AG08396 (cell line): ENCODE measurements around the gene ST8SIA2.

Source experiments
- DNase-seq: peaks from one replicate; pipeline ENCODE4 v3.0.0; 2012; ENCODE audit warnings: low spot score, mixed read lengths

The ST8SIA2 gene, protein sequence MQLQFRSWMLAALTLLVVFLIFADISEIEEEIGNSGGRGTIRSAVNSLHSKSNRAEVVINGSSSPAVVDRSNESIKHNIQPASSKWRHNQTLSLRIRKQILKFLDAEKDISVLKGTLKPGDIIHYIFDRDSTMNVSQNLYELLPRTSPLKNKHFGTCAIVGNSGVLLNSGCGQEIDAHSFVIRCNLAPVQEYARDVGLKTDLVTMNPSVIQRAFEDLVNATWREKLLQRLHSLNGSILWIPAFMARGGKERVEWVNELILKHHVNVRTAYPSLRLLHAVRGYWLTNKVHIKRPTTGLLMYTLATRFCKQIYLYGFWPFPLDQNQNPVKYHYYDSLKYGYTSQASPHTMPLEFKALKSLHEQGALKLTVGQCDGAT

DNA sequence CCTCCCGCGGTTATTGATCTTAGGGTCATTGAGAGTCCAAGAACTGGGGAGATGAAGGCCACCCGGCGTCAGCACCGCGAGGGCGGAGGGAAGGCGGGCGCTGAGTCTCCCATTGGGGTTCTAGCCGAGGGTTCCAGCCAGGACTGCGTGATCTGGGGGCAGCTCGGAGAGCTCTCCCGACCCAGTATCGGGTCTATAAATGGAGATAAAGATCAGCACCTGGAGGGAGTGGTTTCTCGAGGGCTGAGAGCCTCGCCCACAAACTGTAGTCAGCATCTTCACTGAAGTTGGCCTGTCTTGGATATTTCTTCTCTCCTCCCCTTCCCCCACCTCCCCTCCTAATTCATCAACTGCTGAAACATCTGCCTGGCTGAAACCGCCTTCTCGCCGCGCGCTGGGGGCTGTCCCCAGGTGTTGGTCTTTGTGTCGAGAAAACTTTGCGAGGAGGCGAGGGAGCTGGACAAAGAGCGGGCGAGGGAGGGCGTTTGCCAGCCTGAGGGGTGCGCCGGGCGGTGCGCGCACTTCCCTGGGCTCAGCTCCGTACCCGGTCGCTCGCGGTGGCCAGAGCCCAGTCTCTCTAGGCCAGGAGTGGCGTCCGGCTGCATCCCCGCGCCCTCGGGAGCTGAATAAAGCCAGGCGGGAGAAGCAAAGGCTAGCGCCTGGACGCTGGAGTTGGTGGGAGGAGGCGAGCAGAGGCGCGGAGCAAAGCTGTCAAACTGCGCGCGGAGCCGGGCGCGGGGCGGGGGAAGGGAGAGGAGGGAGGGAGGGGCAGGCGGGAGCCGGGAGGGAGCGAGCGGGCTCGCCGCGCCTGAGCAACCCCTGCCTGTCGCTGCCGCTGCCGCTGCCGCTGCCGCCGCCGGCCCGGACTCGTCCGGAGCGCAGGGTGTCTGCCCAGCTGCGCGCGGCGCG is at the start of gene ST8SIA2:
TSS of gene ST8SIA2 (plus strand) at position 811 of the 909 bp plus-strand sequence. CDS start 184 bp downstream, outside the sequence.
- DNase-seq = no peak

DNA sequence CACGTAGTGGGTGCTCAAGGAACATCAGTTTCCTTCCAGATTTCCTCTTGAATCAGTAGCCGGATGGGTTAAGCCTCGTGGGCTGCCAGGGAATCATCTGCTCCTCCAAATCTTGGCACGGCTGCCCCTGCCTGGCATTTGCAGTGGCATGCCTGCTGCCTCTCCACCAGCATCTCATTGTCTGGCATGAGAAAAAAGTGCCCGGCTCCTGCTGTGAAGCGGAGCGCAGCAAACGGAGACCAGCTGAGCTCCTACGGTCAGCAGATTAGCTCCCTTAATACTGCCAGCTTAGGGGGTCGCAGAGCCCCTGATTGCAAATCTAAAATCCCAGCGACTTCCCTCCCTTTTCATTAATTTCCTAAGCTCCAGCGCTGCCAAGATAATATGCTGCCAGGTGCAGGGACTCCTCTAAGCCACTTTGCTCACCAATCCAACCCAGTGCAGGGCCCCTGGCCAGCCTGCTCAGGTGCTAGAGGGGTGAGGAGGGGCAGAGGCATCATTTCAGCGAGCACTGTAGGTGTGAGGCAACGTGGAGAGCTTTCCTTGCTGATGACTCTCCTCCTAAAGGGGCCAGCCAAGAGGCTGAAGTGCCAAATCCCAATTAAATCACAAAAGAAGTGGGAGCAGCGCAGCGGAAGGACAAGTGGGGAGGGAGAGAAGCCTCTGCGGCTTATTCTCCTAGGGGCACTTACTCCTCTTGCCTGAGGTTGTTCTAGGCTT is 49.6 kb upstream of the ST8SIA2 start:
- no peak for DNase-seq

DNA sequence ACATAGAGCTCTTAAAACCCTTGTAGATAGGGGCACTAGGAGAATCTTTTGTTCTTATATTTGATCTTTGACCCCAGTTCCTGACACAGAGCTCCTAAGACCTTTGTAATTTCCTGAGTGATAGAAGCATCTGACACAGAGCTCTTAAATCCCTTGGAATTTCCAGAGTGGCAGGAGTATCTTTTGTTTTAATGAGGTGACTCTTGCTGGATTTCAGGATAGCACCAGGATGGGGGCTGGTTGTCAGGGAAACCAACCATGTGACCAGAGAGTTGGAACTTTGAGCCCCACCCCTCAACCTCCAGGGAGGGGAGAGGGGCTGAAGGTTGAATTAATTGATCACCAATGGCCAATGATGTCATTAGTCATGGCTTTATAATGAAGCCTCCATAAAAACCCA is 47.6 kb upstream of the ST8SIA2 start:
- no peak for DNase-seq

DNA sequence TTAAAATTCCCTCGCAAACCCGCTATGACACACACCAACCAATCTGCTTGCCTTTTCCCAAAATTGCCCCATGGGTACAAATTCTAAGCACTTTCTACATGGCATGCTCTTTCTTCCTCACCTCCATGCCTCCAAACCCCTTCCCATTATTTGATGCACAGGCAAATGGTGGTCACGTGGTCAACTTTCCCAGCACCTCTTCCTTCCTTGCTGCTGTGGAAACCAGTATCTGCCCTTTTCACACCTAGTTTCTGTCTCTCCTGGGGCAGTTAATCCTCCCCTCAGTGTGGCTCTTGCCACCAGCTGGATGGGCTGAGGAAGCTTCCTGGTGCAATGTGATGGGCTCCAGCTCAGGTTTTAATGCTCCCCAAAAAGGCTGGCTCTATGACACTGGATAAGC is 38.4 kb upstream of the ST8SIA2 start:
- DNase-seq = no peak

DNA sequence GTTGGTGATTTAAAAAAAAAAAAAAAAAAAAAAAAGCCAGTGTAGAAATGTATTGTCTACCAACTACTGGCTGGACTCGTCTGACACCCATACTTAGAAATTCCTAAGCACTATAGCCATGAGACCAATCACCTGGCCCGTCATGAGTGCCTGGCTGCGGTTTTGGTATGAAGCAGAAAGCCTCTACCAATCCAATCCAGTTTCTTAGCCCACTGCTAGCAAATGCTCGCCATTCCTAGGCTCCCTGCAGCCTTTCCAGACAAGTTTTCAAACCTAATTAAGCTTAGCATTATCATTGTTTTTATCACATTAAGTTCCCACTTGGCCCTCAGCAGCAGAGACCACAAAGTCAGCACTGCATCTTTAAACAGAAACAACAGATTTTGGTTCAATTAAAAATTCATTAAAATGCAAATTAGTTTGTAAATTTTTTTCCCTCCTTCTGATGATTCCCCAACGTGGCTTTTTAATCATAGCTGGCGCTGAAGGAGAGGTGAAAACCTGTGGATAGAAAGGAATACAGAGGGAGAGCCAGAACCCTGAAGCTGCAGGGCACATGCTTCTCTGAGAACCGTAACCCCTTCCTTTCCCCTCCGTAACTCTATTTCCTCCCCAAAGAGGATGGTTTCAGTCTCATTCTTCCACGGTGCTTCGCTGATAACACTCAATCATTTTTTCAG is 32.2 kb upstream of the ST8SIA2 start:
- no peak for DNase-seq

DNA sequence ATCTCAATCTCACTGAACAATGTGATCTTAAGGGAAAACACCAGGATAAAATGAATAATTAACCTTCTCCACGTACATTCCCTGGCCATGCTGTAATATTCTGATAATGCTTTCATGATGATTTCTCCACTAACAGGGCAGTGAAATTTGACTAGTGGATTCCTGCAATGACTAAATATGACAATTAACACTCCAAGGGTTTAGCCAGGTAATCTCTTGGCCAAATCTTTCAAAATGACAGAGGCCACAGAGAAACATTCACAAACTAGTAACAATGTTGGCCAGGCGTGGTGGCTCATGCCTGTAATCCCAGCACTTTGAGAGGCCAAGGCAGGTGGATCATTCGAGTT is 31.7 kb upstream of the ST8SIA2 start:
- no peak for DNase-seq

DNA sequence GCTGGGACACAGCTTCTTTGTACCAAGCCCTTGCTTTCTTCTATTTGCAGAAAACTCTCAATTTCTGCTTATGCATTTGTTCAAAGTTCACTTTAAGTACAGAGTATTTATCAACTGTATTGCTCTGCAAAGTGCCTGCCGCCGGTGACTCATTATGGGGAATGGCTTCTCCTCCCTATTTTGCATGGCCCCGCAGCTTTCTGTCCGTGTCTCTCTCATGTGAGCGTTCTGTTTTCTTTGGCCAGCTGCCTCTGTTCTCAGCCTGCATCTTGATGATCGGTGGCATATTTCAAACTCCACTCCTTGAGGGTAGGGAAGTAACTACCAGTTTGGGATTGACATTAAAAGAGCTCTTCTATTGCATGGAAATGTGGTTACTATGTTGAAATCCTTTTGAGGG is 28.6 kb upstream of the ST8SIA2 start:
- no peak for DNase-seq

DNA sequence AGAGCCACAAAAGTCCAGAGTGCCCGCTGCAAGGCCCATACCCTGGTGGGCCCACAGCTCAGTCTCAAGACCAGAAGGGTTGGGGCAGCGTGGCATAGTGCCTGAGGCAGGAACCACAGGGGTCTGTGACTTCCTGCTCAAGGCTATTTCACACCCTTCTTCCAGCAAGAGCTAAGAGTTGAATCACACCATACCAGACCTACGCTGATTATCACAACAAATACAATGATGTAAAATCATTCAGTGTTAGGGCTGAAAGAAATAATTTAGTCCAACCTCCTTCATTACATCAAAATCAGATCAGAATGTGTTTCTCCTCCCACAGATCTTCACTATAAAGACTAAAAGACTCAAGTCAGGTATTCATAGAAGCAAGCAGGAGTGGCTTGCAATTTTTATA is 27.8 kb upstream of the ST8SIA2 start:
- DNase-seq = no peak

DNA sequence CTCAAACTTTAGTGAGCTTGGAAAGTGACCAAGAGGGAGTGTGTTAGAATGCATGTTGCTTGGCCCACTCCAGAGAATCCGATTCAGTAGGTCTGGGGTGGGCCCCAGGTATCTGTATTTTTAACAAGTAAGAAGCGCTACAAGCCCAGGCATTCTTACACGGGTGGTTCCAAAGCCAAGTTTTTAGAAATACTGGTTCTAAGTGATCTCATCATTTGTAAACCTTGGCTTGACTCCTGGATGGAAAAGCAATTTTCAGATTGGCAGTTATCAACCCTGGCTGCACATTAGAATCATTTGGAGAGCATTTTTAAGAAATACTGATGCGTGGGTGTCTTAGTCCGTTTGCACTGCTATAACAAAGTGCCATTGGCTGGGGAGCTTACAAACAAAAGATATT is 27.3 kb upstream of the ST8SIA2 start:
- DNase-seq = no peak

DNA sequence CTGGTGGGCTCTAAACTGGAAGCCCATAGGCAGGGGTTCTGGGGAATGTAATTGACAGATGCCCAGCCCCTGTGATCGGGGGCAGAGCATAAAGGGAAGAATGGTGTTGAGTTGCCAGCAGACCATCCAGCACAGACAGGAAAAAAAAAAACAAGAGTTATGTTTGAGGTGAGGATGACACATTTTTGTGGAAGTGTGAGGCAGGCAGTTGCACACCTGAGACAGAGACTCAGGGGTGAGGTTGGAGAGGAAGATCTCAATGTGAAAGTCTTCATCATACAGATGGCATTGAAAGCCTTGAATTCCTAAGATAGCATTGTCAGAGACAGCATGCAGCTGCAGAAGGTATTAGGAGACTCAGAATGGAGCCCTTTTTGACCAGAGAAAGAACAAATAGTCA is 18.6 kb upstream of the ST8SIA2 start:
- DNase-seq = no peak

DNA sequence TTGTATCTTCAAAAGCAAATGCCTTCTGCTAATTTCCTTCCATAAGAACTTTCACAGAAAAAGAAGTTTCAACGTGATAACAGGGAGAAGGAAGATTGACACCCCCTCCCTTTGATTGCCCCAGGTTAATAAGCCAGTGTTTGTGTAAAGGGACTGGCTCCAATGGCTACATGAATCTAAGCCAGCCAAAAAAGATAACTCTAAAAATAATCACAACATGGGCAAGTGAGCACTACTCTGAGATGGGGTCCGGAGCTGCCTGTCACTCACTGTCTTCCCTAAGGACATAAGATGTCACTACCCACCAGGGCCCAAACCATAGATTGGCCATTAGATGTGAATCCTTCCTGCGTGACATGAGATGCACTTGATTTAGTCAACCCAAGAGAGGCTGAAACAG is 17.6 kb upstream of the ST8SIA2 start:
- no peak for DNase-seq

DNA sequence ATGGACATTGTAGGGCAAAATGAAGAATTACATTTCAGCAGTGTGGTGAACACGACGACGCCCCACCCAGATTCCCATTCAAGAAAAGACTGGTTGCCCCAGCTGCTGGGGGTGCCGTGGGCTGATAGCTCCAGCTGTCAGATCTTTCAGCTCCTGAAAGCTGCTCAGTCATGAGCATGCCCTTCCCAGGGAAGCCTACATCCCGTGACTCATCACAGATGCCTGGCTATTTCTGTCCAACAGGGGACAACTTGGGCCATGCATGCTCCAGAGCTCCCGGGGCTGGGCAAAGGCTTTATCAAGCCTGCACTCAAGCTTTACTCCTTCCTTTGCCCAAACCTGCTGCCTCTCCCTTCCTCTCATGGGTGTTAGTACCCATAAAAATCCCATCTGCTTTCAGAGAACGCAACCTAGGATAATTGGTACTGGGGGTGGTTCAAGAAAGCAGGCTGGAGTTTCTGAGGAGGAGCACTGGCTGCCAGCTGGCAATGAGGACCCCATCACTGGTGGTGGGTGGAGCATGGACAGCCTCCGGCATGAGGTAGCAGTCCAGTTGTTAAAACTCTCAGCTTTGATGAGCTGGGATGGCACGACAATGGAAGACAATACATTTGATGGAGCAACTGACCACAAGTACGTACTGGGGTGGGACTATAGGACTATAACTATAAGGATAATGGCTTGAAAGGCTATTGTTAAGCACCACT is 16.4 kb upstream of the ST8SIA2 start:
- DNase-seq = no peak

DNA sequence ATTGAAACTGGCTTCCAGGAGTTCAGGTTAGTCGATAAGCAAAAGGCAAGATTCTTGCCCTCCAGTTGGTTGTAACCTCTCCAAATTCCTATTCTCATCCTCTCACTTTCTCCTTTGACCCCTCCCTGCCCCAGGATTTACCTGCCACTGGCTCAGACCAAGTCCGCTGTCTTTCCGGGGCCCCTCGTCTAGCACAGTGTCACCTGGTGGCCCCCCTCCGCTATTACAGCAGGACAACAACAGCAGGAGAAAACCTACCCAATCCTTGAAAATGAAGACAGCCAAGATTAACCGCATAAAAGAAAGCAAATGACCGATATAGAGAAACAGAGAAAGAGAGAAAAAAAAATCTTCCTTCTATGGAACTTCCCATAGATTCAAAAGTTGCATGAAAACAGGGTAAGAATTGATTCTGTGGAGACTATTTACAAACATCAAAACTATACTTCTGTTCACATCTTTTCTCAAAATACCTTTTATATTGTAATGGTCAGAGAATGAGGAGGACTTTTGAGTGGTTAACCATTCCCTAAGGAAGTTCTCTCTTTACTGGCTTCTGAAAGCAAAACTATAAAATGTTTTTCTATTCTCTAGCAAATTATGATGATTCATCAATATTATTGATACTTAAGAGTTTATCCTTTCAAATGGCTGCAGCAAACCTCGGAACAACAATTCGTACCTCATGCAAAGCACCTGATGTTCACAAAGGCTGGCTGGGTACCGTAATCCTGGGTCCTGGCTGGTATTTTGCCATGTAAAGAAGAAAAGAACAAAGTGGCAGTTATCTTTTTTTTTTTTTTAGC is 10.0 kb upstream of the ST8SIA2 start:
- no peak for DNase-seq

DNA sequence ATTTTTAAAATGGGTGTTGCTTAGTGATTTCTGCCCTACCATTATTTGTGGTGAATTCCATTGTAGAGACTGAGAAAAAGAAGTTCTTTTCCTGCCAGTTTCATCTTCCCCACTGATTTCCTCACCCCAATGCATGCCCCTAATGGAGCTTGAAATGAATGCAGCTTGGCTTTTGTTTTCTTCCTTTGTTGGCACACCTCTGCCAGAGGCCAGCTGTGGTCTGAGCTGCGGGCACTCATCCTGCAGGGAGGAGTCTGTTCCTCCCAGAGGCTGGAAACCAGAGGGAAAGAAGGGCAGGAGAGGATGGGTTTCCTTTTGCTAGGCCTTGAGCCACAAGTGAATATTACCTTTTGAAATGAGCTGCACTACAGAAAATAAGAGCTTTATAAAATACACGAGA is 9.3 kb upstream of the ST8SIA2 start:
- DNase-seq = no peak

DNA sequence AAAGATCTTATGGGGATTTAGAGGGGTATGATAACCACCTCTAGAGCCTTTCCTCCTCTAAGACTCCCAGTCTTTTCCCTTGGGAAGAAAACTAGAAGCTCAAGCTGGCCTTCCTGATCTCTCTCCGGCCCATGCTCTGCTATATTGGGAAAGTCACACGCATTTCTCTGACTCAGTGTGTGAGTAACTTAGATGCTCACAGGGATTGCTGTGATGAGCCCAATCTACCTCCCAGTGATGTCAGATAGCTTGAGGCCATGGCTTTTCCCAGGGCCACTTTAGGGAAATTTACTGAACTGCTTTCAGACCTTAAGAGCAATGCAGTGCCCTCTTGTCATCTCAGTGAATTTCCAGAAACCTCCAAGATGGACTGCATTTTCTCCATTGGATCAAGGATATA is 8.6 kb upstream of the ST8SIA2 start:
- DNase-seq = no peak

DNA sequence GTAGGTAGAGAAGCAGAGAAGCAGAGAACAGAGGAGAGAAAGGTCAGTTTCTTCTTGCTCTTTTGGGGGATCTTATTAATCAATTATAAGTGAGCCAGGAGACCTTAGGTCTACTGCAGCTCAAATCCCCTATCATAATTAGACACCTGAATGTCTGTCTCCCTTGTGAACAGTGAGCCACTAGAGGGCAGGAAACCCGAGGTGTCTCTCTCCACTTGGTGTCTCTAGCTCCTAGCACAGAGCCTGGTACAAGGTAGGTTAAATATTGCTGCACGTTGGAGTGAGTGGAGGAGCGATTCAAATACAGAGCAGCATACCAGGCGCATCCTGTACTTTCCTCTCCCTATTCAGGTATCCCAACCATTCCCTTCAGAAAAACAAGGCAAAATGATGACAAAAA is 2.0 kb upstream of the ST8SIA2 start:
- DNase-seq = no peak

DNA sequence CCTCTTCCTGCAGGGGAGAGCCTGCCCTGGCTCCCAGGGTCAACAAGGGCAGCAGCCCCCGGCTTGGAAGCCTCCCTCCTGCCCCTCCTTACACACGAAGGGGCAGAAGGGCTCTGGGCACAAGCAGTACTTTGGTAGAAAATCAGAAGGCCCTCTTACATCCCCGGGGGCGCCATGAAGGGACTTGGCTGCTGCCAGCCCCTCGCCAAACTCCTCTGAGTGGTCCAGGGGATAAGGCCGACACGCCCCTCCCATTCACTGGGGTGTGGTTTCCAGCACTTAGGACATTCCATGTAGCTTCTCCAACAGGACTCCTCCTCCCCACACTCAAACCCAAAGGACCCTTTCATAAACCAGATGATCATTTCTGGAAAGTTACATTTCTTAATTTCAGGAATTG is 1.2 kb upstream of the ST8SIA2 start:
- DNase-seq = no peak

DNA sequence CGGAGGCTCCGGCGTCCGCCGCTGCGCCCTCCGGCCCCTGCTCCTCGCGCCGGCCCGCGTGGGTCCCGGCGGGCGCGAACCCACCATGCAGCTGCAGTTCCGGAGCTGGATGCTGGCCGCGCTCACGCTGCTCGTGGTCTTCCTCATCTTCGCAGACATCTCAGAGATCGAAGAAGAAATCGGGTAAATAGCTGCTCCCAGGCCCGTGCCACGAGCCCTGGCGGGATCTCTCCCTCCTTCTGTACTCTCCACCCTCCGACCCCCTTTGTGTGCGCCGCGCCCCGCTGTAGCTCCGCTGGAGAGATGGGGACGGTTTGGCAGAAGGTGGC is 263 bp downstream of the ST8SIA2 start:
- DNase-seq = no peak

DNA sequence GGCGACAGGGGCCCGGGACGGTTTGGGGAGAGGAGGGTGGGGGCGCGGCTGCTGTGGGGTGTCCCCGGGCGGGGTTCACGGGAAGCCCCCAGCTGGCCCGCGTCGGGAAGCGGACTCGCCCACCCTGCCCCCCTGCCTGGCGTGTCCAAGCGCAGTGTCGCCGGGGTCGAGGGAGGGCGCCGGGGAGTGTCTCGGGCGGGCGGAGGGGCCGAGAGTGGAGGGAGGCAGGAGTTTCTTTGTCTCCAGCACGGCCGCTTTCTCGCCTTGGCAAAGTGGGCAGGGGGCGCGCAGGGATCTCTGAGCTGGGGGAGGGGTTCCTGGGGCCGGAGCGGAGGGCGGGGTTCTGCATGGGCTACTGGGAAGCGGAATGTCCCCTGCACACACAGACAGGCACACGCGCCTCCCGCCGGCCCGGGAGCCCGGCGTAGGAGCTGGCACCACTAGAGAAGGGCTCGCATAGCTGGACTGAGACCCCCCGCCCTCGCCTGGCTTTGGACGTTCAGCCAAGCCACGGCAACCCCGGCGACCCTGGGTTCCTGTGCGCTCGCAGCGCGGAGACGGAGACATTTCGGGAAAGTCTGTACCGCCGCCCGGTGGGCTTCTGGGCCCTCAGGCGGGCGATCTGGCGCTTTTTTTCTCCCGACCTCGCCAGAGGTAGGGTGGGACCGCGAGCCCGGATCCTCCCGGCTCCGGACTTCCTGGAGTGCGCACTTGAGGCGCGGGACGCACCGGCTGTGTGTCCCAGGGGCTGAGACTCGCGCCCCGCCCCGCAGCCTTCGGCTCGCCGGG is 822 bp downstream of the ST8SIA2 start:
- DNase-seq = no peak

DNA sequence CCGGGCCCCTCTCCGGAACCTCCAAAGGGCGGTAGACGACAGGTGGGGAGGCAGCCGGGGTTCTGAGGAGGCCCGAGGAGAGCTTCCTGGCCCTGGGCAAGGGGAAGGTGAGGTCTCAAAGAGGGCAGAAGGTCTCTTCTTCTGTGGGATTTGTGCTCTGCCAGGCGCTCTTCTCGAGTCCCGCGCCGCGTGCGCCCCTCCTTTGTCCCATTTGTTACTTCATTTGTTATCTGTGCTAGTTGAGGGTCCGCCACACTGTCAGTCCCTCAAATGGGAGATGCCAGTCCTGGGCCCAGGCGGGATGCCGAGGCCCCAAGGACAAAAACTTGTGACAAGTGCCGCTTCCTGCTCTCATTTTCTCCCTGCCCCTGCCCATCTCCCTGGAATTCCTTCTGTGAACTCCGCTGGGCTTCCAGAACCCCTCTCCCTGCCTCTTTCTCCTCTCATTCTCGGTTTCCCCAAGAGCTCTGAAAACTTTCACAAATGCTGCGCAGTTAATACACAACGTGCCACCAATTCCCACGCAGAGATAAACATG is 1.5 kb downstream of the ST8SIA2 start:
- no peak for DNase-seq
